Astrocyte (in vitro differentiated cells and primary cell): ENCODE measurements around the gene MIF. TPM values are rescaled to one million over a fixed set of nuclear protein-coding genes. Genes with fewer than 3 reads are reported as not detected.

Experiments used
- DNase-seq: peaks from one replicate; pipeline ENCODE4 v3.0.0-alpha.2; 2010; ENCODE audit warnings: low read depth
- FAIRE-seq: peaks from 2 replicates; lab custom pipeline; 2011; peaks lifted over from hg19 to GRCh38; lab: Jason Lieb, UNC
- H2AFZ ChIP-seq: 2 replicates; pipeline ENCODE4 v1.6.0; 2012; ENCODE audit warnings: low read depth, low read length, inconsistent platforms
- H3K27ac ChIP-seq: 2 replicates; pipeline ENCODE4 v1.5.1; 2011; ENCODE audit warnings: low read depth, low read length, inconsistent platforms
- H3K27me3 ChIP-seq: 2 replicates; pipeline ENCODE4 v1.6.0; 2011; ENCODE audit warnings: low read length, inconsistent platforms; ENCODE audit not compliant: insufficient read depth
- H3K36me3 ChIP-seq: 2 replicates; pipeline ENCODE4 v1.5.1; 2011; ENCODE audit warnings: low read length, inconsistent platforms; ENCODE audit not compliant: insufficient read depth
- H3K4me1 ChIP-seq: 2 replicates; pipeline ENCODE4 v1.5.1; 2011; ENCODE audit warnings: low read length, inconsistent platforms; ENCODE audit not compliant: insufficient read depth
- H3K4me2 ChIP-seq: 2 replicates; pipeline ENCODE4 v1.6.0; 2012; ENCODE audit warnings: low read length, inconsistent platforms
- H3K4me3 ChIP-seq: 2 replicates; pipeline ENCODE4 v1.5.1; 2011; ENCODE audit warnings: low read depth, mild to moderate bottlenecking, low read length, inconsistent platforms; ENCODE audit not compliant: insufficient read depth
- H3K79me2 ChIP-seq: 2 replicates; pipeline ENCODE4 v1.6.0; 2012; ENCODE audit warnings: mild to moderate bottlenecking, low read length, inconsistent platforms; ENCODE audit not compliant: insufficient read depth
- H3K9ac ChIP-seq: 2 replicates; pipeline ENCODE4 v1.6.0; 2012; ENCODE audit warnings: mild to moderate bottlenecking, low read length, inconsistent platforms
- H3K9me3 ChIP-seq: 2 replicates; pipeline ENCODE4 v1.5.1; 2012; ENCODE audit warnings: low read depth, mild to moderate bottlenecking, low read length, inconsistent platforms; ENCODE audit not compliant: insufficient read depth
- H4K20me1 ChIP-seq: 2 replicates; pipeline ENCODE4 v1.6.0; 2012; ENCODE audit warnings: low read length, inconsistent platforms; ENCODE audit not compliant: insufficient read depth
- H3K27ac Mint-ChIP-seq: one replicate; pipeline ENCODE4 v1.8.0; 2021; ENCODE audit warnings: mild to moderate bottlenecking, mixed read lengths; ENCODE audit not compliant: unreplicated experiment
- H3K27me3 Mint-ChIP-seq: one replicate; pipeline ENCODE4 v1.8.0; 2021; ENCODE audit warnings: low read depth, mixed read lengths; ENCODE audit not compliant: unreplicated experiment
- H3K36me3 Mint-ChIP-seq: one replicate; pipeline ENCODE4 v1.8.0; 2021; ENCODE audit warnings: low read depth, mixed read lengths; ENCODE audit not compliant: unreplicated experiment
- H3K4me1 Mint-ChIP-seq: one replicate; pipeline ENCODE4 v1.8.0; 2021; ENCODE audit warnings: low read depth, mixed read lengths; ENCODE audit not compliant: unreplicated experiment
- H3K4me3 Mint-ChIP-seq: one replicate; pipeline ENCODE4 v1.8.0; 2021; ENCODE audit warnings: mild to moderate bottlenecking, moderate library complexity, mixed read lengths; ENCODE audit not compliant: unreplicated experiment
- H3K9me3 Mint-ChIP-seq: one replicate; pipeline ENCODE4 v1.8.0; 2021; ENCODE audit warnings: mild to moderate bottlenecking, mixed read lengths; ENCODE audit not compliant: unreplicated experiment
- CTCF ChIP-seq: IDR thresholded peaks from 2 replicates; pipeline ENCODE4 v1.5.1; 2011; ENCODE audit warnings: low read depth, mild to moderate bottlenecking, inconsistent platforms, low read length, moderate library complexity; ENCODE audit not compliant: insufficient read depth
- EZH2 ChIP-seq: IDR thresholded peaks from 2 replicates; pipeline ENCODE4 v1.6.1; 2012; ENCODE audit warnings: mild to moderate bottlenecking, low read length, inconsistent platforms; ENCODE audit not compliant: insufficient read depth
- total RNA-seq: library from RNA; stranded (reverse); gene quantifications from 2 replicates; pipeline ENCODE4 v1.2.1, GENCODE V29; 2021

MIF gene
- total RNA-seq, 1 donor from 2014 or later: 906 TPM

GRCh38 chr22:23894710-23895598, 771 bp downstream of the MIF start:
- Mint-ChIP-seq H3K27ac (peak overlapping the region; percentile 98), H3K27me3 (peaks cover 2% of the 10 kb centered on the region), H3K9me3 (no peaks in the 10 kb centered on the region), H3K36me3 (peaks cover 15% of the 10 kb centered on the region), H3K4me1 (peaks cover 25% of the 10 kb centered on the region), H3K4me3 (peak overlapping the region; percentile 93)
- peaks cover 8% of the 10 kb centered on the region for H3K36me3 ChIP-seq
- peak overlapping the region; percentile 94 for H3K4me2 ChIP-seq
- peaks cover 23% of the 10 kb centered on the region for H3K79me2 ChIP-seq
- H2AFZ ChIP-seq: peak overlapping the region; percentile 29
- no peaks in the 10 kb centered on the region for H3K9me3 ChIP-seq
- peaks cover 38% of the 10 kb centered on the region for H4K20me1 ChIP-seq
- peak overlapping the region; percentile 85 for H3K9ac ChIP-seq
- FAIRE-seq (no peak), DNase-seq (peak; percentile 59)
- peak overlapping the region; percentile 93 for H3K27ac ChIP-seq
- TF ChIP-seq CTCF: peak; percentile 26
- no peak for TF ChIP-seq EZH2
- H3K4me3 ChIP-seq: peak overlapping the region; percentile 75
- peaks cover 18% of the 10 kb centered on the region for H3K4me1 ChIP-seq
- H3K27me3 ChIP-seq: no peaks in the 10 kb centered on the region

GRCh38 chr22:23895599-23896144, 1.5 kb downstream of the MIF start:
- Histone ChIP-seq H3K27me3 (no peaks in the 10 kb centered on the region), H3K4me1 (peaks cover 18% of the 10 kb centered on the region), H3K79me2 (peaks cover 23% of the 10 kb centered on the region), H3K4me3 (peak overlapping the region; percentile 75), H4K20me1 (peaks cover 38% of the 10 kb centered on the region), H3K4me2 (peak overlapping the region; percentile 94), H3K9ac (peak overlapping the region; percentile 85), H2AFZ (peak overlapping the region; percentile 15), H3K27ac (peak overlapping the region; percentile 93), H3K36me3 (peaks cover 8% of the 10 kb centered on the region), H3K9me3 (no peaks in the 10 kb centered on the region)
- H3K9me3 Mint-ChIP-seq: no peaks in the 10 kb centered on the region
- DNase-seq: no peak
- peaks cover 15% of the 10 kb centered on the region for H3K36me3 Mint-ChIP-seq
- peaks cover 2% of the 10 kb centered on the region for H3K27me3 Mint-ChIP-seq
- FAIRE-seq: no peak
- peak overlapping the region; percentile 93 for H3K4me3 Mint-ChIP-seq
- H3K27ac Mint-ChIP-seq: peak overlapping the region; percentile 98
- TF ChIP-seq EZH2 (no peak), CTCF (no peak)
- H3K4me1 Mint-ChIP-seq: peaks cover 25% of the 10 kb centered on the region
